Left forelimb (tissue), 1 donor: ENCODE measurements around the gene ASB2.

ENCODE experiments used
- DNase-seq: peaks from one replicate; pipeline ENCODE4 v3.0.0-alpha.2; 2018; ENCODE audit warnings: low spot score

Gene ASB2

GRCh38 chr14:94001016-94001415 lies 24.6 kb upstream of the ASB2 start:
- DNase-seq = no peak

GRCh38 chr14:94000267-94000666 lies 23.9 kb upstream of the ASB2 start:
- DNase-seq = no peak

- DNase-seq = no peak
These were observed 23.2 kb upstream of the ASB2 start for GRCh38 chr14:93999573-93999972.

GRCh38 chr14:93998871-93999403 lies 22.6 kb upstream of the ASB2 start:
- DNase-seq = no peak

- no peak for DNase-seq
These were observed 21.8 kb upstream of the ASB2 start for GRCh38 chr14:93997916-93998870.

- DNase-seq = no peak
These were observed 20.7 kb upstream of the ASB2 start, which contains the start of gene CCDC197 for GRCh38 chr14:93997082-93997481. Gene CCDC197 (plus strand): TSS chr14:93997301. CDS start chr14:93998132, 831 bp downstream.

GRCh38 chr14:93996130-93996695 lies 19.8 kb upstream of the ASB2 start:
- no peak for DNase-seq

- DNase-seq = no peak
These were observed 18.7 kb upstream of the ASB2 start for GRCh38 chr14:93994919-93995682.

- no peak for DNase-seq
These were observed 17.0 kb upstream of the ASB2 start for GRCh38 chr14:93993382-93993781.

GRCh38 chr14:93991649-93992048 lies 15.3 kb upstream of the ASB2 start:
- DNase-seq = no peak

GRCh38 chr14:93991212-93991611 lies 14.8 kb upstream of the ASB2 start:
- DNase-seq = no peak

GRCh38 chr14:93989939-93990338 lies 13.6 kb upstream of the ASB2 start:
- DNase-seq = no peak

GRCh38 chr14:93987815-93988476 lies 11.6 kb upstream of the ASB2 start:
- DNase-seq = no peak

- DNase-seq = no peak
These were observed 11.0 kb upstream of the ASB2 start for GRCh38 chr14:93987376-93987775.

- DNase-seq = no peak
These were observed 10.6 kb upstream of the ASB2 start for GRCh38 chr14:93986955-93987354.

GRCh38 chr14:93984987-93985410 lies 8.6 kb upstream of the ASB2 start:
- no peak for DNase-seq

GRCh38 chr14:93984070-93984469 lies 7.7 kb upstream of the ASB2 start:
- DNase-seq = no peak

GRCh38 chr14:93982230-93983007 lies 6.0 kb upstream of the ASB2 start:
- no peak for DNase-seq

GRCh38 chr14:93981316-93982229 lies 5.2 kb upstream of the ASB2 start:
- no peak for DNase-seq
